ENCODE measurements around the gene INPP5K. TPM values are rescaled to one million over a fixed set of nuclear protein-coding genes. Genes with fewer than 3 reads are reported as not detected.

The INPP5K gene
- 21.6 to 25.3 TPM (median 24.5 TPM) in 5 replicates for total RNA-seq (2022; extraction: Qiagen RNA extraction)

DNA sequence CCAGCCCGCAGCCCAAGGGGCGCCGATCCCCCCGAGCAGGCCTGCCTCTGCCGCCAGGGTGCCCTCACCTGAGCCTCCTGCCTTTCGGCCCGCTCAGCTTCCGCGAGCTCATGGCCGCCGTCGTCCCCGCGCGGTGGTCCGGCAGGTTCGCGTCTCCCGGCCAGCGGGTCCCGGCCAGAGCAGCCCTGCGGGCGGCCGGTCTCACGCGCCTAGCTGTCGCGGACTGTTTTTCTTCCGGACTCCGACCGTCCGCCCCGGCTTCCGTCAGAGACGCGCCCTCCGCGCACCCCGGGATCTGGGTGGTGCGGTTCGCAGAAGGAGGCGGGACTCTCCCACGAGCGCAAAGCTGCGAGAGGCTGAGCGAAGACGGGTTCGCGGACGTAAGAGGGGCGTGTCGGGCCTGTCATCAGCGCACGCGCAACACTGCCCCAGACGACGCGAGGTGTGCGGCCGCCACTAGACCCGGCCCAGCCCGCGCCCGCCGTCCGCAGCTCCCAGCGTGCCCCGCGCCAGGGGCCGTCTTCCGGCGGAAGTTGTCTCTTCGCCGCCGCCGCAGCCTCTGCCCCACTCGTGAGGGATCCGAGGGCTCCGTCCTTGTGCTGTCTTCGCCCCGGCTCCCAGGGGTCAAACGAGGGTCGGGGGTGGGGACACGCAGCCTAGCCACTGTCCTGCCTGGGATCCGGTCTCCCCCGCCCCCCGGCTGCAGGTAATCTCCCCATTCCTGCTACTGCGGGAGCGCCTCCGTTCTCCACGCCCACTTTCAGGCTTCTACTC, at the start of gene INPP5K:
Gene INPP5K (minus strand): TSS at position 225 of the 774 bp plus-strand sequence. CDS start 113 bp downstream, at position 112.

GRCh38 chr17:1492249-1493206, 23.9 kb downstream of the INPP5K start, which contains the start of gene MYO1C:
Gene MYO1C, minus strand, starts transcription at chr17:1492686. Its CDS starts 199 bp downstream, at chr17:1492487.

DNA sequence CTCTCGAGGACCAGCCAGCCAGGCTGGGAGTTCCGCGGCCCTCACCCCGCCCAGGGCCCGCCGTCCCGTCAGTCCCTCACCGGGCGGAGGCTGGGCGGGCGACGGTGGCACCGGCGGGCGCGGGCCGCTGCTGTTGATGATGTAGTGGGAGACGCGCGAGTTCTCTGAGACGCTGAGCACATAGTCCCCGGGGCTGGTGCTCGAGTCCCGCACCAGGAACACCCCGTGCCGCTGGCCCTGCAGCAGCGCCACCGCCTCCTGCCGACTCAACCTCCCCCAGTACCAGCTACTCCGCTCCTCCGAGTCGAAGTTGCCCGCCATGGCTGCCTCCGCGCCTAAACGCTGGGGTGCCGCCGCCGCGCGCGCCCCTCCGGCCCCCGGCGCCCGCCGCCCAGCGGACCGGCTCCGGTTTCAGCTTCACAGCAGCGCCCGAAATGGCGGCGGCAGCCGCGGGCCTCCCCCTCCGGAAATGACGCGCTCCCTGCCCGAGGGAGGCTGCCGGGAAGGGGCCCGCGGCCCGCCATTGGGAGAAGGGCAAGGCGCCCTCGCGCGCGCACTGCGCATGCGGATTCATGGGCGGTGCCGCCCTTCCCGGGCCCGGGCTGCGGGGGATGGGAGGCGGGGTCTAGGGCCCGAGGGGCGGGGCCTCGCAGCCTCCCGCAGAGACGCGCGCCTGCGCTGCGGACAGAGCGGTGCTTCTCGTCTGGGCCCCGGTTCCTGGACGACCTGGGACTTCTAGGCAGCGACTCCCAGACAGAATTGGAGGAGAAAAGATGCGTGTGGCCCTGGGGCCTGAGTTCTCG, 60.4 kb downstream of the INPP5K start, which contains the start of gene CRK:
Gene CRK (minus strand): TSS at position 436 of the 803 bp plus-strand sequence. CDS start 115 bp downstream, at position 321.

Other genes with a start within 250 kb of the INPP5K start
- gene BHLHA9, start 246.2 kb downstream of the INPP5K start, total RNA-seq (2022; extraction: Qiagen RNA extraction) = not detected in 5 replicates
- not detected in 5 replicates for gene TRARG1, start 236.9 kb downstream of the INPP5K start, total RNA-seq (2022; extraction: Qiagen RNA extraction)
- 542 to 1,108 TPM (median 563 TPM) in 5 replicates for gene YWHAE, start 116.4 kb downstream of the INPP5K start, total RNA-seq (2022; extraction: Qiagen RNA extraction)
- gene CRK, start 60.4 kb downstream of the INPP5K start, total RNA-seq (2022; extraction: Qiagen RNA extraction) = 76.2 to 89.8 TPM (median 85.3 TPM) in 5 replicates
- 104 to 139 TPM (median 136 TPM) in 5 replicates for gene MYO1C, start 23.9 kb downstream of the INPP5K start, total RNA-seq (2022; extraction: Qiagen RNA extraction)
- 62.8 to 70.0 TPM (median 65.2 TPM) in 5 replicates for gene PITPNA, start 46.2 kb upstream of the INPP5K start, total RNA-seq (2022; extraction: Qiagen RNA extraction)
- gene SLC43A2, start 112.2 kb upstream of the INPP5K start, total RNA-seq (2022; extraction: Qiagen RNA extraction) = 4.0 to 7.1 TPM (median 5.8 TPM) in 5 replicates
- gene SCARF1, start 129.1 kb upstream of the INPP5K start, total RNA-seq (2022; extraction: Qiagen RNA extraction) = 0.20 to 0.38 TPM (median 0.27 TPM) in 5 replicates
- gene RILP, start 133.3 kb upstream of the INPP5K start, total RNA-seq (2022; extraction: Qiagen RNA extraction) = 14.0 to 20.0 TPM (median 16.8 TPM) in 5 replicates
- gene PRPF8, start 168.3 kb upstream of the INPP5K start, total RNA-seq (2022; extraction: Qiagen RNA extraction) = 247 to 273 TPM (median 254 TPM) in 5 replicates
- 1.4 to 2.1 TPM (median 1.7 TPM) in 5 replicates for gene TLCD2, start 193.8 kb upstream of the INPP5K start, total RNA-seq (2022; extraction: Qiagen RNA extraction)
- 19.1 to 33.1 TPM (median 28.5 TPM) in 5 replicates for gene WDR81, start 208.1 kb upstream of the INPP5K start, total RNA-seq (2022; extraction: Qiagen RNA extraction)
- gene SERPINF2, start 226.3 kb upstream of the INPP5K start, total RNA-seq (2022; extraction: Qiagen RNA extraction) = 2.3 to 3.5 TPM (median 2.9 TPM) in 5 replicates
- 1.6 to 2.1 TPM (median 1.8 TPM) in 5 replicates for gene SERPINF1, start 245.4 kb upstream of the INPP5K start, total RNA-seq (2022; extraction: Qiagen RNA extraction)

Data from A549 treated with Mapracorat at 1 μM for 4 hours (cell line).